HG02678 (cell line): ENCODE data around the gene ZNF813.

Experiments used
- ATAC-seq: cut with Tn5 transposase; IDR thresholded peaks from one replicate; pipeline ENCODE4 v1.9.1; 2021; ENCODE audit warnings: mild to moderate bottlenecking, moderate library complexity; ENCODE audit not compliant: unreplicated experiment

Gene ZNF813

DNA sequence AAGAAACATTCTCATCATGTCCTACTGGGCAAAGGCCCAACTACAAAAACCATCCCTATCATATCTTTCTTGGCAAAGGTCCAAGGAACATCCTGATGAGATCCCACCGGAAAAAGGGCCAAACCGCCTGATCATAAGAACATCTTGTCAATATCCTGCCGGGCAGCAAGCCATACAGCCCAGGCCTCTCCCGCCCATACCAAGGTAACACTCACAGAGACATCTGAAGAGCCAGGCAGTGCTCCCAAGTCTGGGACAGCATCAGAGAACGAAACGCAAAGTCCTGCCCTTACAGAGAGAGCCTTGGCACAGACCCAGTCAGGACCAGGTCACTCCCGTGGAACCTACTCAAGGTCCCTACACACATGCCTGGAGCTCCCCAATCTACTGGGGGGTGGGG is 51.9 kb downstream of the ZNF813 start:
- no peak for ATAC-seq

DNA sequence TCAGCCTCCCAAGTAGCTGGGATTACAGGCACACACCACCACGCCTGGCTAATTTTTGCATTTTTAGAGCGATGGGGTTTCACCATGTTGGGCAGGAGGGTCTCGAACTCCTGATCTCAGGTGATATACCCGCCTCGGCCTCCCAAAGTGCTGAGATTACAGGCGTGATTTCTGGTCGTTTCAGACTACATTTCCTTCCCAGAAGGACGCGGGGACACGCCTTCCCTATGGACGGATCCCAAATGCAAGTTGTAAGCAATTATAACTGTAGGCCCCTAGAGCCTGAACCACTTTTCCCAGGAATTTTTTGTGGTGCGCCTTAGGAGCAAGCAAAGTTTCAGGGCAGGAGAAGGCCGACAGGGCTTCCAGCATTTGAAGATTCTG is 52.6 kb downstream of the ZNF813 start:
- ATAC-seq = no peak

DNA sequence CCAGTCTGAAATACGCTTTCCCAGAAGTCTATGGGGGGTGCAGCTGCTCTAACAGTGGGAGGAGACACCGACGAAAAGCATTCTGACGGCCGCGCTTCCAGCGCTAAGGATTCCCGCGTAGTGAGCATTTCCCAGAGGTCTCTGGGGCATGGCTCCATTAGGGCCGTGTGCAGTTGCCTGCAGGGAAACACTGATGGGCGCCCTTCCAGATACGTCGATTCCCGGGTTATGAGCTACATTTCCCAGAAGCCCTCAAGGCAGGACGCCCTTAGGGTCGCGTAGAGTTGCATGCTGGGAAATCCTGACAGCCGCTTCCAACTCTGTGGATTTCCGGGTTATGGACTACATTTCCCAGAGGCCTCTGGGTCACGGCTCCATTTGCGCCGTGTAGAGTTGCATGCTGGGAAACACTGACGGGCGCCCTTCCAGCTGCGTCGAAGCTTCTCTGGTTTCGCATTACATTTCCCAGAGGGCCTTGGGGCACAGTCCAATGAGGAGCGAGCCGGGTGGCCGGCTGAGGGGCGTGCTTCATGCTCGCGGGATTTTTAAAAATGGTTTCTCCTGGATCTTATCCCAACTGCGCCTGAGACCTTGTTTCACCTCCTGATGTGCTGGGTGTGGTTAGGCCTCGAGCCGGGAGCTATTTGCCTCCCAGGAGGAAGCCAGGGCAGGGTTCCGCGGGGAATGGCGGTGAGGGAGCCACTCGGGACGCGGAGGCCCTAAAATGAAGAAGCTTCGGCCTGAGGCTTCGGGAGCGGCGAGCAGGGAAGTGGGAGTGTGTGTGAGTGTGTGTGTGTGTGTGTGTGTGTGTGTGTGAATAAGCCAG is 53.2 kb downstream of the ZNF813 start:
- peak; percentile 98 for ATAC-seq

DNA sequence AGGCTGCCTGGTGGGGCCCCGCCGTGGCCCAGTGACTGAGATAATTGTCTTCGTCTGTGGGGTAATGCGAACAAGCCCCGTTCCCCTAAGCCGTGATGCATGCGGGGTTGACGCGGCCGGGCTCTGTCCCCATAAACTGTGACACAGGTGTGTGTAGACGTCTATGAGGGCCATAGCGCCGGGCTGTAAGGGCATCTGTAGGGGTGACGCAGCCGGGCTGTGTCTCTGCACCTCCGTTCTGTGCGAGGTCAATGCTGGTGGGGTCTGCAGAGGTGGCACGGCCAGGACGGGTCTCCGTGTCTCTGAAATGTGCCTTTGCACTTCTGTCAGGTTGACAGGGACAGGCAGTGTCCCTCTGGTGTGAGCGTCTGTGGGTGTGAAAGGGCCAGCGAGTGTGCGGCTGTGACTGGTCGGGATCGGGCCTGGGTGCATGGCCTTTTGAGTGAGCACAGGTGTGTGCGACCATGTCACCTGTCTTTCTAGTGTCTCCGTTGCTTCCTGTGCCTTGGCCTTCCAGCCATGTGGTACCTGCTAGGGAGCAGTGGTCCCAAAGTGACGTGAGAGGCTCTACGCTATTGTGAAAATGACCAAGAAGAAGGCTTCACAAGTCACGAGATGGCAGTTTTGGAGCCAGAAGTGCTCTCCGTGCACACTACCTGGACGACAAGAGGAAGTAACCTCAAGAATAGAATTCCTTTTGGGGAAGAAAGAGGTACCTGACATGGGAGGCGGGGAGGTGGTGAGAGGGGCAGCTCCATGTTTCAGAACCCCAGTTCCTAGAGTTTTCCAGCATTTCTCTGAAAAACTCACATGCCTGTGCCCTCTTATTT is 54.1 kb downstream of the ZNF813 start:
- no peak for ATAC-seq

DNA sequence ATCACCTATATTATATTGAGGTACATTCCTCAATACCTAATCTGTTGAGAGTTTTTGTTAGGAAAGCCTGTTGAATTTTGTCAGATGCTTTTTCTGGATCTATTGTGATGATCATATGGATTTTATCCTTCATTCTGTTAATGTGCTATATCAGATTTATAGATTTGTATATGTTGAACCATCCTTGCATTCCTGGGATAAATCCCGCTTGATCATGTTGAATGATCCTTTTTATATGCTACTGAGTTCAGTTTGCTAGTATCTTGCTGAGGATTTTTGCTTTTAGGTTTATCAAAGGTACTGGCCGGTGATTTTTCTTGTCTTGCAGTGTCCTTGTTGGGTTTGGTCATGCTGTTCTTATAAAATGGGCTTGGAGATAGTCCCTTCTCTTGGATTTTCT is 58.4 kb downstream of the ZNF813 start:
- no peak for ATAC-seq

DNA sequence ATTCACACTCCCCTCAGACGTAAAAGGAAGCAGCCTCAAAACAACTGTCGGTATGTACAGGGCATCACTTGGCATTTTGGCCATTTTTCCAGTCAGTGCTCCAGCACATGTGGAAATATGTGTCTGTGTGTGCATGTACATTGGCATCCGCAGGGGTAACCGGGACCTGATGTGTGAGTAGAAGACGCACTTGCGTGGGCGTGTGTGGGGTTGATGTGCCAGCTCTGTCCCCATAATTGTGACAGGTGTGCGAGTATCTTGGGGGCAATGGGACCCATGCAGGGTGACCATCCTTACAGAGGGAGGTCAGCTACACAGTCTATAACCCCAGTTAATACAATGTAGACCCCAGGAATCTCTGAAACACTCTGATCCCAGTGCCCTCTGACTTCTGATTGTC is 63.1 kb downstream of the ZNF813 start:
- ATAC-seq = no peak

DNA sequence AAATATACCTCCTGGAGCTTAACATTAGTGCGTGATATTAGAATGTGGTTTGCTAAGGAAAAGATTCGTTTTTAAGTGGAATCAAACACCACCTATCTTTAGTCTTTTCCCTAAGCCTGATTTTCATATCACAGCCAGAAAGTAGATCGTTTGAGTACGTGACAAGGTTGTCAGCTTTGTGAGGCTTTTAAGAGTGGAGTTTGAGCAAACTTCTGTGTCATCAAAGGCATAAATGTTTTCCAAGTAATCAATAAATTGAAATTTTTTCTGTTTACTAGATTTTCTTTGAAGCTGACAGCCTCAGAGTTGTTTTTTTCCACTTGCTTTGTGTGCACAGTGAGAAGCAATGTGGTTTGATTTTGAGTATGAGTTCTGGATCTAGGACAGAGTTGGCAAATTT is 63.9 kb downstream of the ZNF813 start:
- no peak for ATAC-seq

DNA sequence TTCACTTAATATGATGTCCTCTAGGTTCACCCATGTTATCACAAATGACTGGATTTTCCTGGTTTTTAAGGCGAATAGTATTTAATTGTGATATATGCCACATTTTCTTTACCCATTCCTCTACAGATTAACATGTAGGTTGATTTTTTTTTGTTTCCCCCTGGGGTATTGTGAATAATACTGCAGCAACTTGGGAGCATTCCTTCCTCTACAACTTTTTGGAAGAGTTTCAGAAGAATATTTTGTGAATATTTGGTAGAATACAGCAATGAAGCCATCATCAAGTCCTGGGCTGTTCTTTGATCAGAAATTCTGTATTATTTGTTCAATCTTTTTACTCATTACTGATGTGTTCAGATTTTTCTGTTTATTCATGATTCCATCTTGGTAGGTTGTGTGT is 64.8 kb downstream of the ZNF813 start:
- no peak for ATAC-seq

DNA sequence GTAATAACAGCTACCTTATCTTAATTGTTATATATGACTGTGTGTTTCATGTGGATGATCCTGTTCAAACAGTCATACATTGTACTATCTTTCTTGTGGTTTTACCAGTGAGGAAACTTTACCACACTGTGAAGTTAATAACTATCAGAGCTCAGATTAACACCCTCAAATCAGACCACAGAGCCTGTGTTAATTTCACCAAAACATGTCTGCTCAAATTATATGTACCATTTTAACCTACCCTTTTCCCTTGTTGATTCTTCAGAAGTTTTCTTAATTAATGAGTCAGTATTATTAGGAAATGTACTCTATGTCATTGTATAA is 68.7 kb downstream of the ZNF813 start:
- ATAC-seq = no peak

DNA sequence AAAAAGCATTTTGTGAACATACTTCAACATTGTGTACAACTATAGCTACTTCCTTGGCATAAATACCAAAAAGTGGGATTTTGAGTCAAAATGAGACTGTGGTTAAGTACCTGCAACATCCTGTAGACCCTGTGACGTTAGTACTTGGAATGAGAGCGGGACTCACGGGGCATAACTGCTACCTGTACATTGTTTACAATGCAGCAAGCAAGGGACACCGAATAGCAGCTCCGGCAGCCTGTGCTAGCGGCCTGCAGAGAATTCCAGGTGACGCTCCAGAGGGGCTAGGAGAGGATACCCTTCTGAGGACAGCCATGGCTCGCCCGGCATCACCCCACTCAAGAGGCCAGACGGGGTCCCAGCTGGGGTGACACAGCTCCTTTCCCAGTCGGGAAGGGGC is 69.6 kb downstream of the ZNF813 start:
- ATAC-seq = no peak

DNA sequence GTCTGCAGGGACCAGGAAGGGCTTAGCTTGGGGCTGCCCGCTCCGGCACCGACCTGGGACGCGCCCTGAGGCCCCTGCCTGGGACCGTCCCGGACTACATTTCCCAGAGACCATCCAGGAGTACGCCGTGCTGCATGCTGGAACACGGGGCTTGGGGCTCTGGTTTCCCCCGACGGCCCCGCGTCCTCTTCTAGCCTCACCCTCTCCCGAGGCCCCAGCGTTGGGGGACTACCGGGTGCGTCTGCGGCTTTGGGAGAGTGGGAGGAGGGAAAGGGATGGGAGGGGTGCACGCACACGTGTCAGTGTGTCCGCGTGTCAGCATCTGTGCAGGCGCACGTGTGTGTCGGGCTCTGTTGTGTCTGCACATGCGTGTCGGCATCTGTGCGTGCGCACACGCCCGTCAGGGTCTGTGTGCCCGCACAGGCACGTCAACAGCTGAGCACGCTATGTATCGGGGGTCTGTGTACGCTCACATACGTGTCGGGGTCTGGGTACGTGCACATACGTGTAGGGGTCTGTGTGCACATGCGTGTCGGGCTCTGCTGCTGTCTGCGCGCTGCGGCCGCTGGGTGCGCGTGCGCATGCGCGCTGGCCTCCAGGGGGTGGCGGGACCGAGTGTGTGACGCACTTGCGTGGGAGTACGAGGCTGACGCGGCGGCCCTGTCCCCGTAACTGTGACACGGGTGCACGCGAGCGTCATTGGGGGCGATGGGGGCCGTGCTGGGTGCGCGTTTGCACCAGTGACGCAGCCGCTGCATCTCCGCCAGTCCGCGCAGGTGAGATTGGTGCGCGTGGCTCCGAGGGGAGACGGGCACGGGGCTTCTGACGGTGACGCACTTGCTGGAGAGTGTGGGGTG is 70.2 kb downstream of the ZNF813 start, which contains the start of gene ZNF331:
ZNF331 (plus strand) TSS at position 625 of the 857 bp plus-strand sequence. CDS start 31,232 bp downstream, outside the sequence.
- ATAC-seq = peak; percentile 64

DNA sequence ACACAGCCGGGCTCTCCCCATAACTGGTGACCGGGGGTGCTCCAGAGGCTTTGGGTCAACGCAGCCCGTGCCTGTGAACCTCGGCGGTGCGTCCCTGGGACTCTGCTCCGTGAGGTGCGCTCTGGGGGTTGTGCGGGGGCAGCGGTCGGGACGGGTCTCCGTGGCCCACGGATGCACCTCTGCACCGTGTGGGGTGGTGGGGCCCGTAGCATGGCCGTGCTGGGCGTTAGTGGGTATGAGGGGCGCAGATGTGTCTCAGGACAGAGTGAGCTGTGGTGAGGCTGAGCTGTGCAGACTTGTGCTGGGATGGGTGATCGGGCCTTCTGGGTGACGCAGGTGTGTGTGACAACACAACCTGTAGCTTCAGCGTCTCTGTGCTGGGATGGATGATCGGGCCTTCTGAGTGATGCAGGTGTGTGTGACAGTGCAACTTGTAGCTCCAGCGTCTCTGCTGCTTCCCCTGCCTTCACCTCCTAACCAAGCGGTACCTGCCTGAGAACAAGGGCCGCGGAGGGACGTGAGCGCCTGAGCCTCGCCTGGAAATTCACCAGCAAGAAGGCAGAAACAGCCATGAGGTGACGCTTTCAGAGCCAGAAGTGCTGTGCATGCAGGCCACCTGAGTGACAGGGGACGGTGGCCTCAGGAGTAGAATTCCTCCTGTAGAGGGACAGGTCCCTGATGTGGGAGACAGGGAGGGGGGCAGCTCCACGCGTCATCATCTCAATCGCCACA is 71.0 kb downstream of the ZNF813 start:
- peak; percentile 12 for ATAC-seq

DNA sequence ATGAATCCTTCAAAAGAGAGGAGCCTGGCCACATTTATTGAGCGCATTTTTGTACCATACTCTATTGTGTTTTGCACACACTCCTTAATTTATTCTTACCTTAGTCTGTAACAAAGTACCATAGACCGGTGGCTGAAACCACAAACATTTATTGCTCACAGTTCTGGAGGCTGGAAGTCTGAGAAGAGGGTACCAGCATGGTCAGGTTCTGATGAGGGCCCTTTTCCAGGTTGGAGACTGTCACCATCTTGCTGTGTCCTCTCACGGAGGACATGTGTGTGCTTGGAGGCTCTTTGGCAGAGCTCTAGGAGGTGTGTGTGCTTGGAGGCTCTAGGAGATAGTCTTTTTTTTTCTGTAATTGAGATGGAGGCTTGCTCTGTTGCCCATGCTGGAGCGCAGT is 72.6 kb downstream of the ZNF813 start:
- ATAC-seq = no peak

DNA sequence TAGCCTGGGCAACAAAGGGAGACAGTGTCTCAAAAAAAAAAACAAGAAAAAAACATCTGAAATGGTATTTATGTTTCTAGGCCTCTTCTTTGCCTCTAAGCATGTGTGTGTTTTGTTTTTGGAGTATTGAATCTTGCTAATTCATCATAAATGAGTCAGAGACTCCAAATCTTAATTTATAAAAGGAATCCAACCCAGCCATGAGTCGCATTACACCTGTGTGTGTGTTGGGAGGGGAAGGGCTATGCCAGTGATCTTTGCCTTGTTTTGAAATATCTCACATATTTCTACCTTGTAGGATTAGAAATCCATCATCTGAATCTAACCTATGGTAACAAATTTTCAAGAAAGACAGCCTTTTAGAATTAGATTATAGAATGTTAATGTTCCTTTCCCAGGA is 74.4 kb downstream of the ZNF813 start:
- no peak for ATAC-seq

DNA sequence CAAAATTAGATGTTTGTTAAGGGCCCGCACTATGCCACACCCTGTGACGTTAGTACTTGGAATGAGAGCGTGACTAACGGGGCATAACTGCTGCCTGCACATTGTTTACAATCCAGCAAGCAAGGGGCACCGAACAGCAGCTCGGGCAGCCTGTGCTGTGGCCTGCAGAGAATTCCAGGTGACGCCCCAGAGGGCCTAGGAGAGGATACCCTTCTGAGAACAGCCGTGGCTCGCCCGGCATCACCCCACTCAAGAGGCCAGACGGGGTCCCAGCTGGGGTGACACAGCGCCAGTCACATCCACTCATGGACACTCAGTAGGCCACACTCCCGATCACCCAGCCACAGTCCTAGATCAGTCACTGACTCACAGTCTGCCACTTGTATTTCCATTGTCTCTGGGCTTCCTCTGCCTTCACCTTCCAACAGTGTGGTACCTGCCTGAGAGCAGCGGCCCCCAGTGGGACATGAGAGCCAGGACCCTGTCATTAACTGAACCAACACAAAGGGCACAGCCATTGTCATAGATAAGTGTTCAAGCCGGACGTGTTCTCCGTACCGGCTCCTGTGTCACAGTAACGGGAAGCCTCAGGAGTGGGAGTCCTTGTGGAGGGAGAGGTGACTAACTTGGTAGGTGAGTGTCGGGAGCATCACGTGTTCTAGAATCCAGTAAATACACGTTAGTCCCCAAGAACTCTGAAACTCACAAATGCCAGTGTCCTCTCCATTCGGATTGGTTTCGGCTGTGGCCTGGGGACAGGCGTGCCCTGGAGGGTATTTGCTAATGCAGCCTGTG is 77.9 kb downstream of the ZNF813 start:
- ATAC-seq = no peak
